SU-DHL-6 (cell line): ENCODE measurements around the gene CLMN.

ENCODE experiments used
- EZH2phosphoT487 ChIP-seq: fragments of 200-600 bp; sonication (generic), shearing (Covaris generic); conservative IDR thresholded peaks from 2 replicates; pipeline ENCODE4 v1.6.1; 2018; ENCODE audit warnings: mild to moderate bottlenecking, antibody characterized with exemption, low read length, moderate library complexity, mixed read lengths
- TF ChIP-seq, protein P1 (sequence below): fragments of 200-600 bp; sonication (generic); IDR thresholded peaks from one replicate; pipeline ENCODE4 v1.5.1; 2017; ENCODE audit warnings: antibody characterized with exemption, mild to moderate bottlenecking, low read length, moderate library complexity; ENCODE audit not compliant: insufficient read depth, poor library complexity, severe bottlenecking

- TF ChIP-seq, protein P1, sequence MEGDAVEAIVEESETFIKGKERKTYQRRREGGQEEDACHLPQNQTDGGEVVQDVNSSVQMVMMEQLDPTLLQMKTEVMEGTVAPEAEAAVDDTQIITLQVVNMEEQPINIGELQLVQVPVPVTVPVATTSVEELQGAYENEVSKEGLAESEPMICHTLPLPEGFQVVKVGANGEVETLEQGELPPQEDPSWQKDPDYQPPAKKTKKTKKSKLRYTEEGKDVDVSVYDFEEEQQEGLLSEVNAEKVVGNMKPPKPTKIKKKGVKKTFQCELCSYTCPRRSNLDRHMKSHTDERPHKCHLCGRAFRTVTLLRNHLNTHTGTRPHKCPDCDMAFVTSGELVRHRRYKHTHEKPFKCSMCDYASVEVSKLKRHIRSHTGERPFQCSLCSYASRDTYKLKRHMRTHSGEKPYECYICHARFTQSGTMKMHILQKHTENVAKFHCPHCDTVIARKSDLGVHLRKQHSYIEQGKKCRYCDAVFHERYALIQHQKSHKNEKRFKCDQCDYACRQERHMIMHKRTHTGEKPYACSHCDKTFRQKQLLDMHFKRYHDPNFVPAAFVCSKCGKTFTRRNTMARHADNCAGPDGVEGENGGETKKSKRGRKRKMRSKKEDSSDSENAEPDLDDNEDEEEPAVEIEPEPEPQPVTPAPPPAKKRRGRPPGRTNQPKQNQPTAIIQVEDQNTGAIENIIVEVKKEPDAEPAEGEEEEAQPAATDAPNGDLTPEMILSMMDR, result no peak
- TF ChIP-seq EZH2phosphoT487, result no peak
Observed at GRCh38 chr14:95144849-95145248, 174.9 kb downstream of the CLMN start.
